T-cell (primary cell): ENCODE results near the gene MAN1C1. TPM values are rescaled to one million over a fixed set of nuclear protein-coding genes. Genes with fewer than 3 reads are reported as not detected.

ENCODE experiments used
- ATAC-seq, 4 experiments: fragments of 200-7000 bp in 3 of 4; fragments of 150-1000 bp in 1 of 4; cut with Tn5 transposase; replicated peaks in 1 of 4; 1 replicate in 3 of 4; 2 replicates in 1 of 4; pipeline ENCODE4 v1.10.0; 2021; ENCODE audit warnings: moderate library complexity in 3 of 4, mild to moderate bottlenecking in 2 of 4, moderate number of reproducible peaks in 1 of 4
- CTCF ChIA-PET, 2 donors: fragments of 300-600 bp; sonication (Branson Sonifier 250); formaldehyde crosslinking; loops; one replicate each; lab custom pipeline; 2022; ENCODE audit warnings: antibody characterized with exemption in 2 of 2; lab: Charles Lee
- POLR2A ChIA-PET, 2 donors: fragments of 300-600 bp; sonication (Branson Sonifier 250); formaldehyde crosslinking; loops; one replicate each; lab custom pipeline; 2022; ENCODE audit warnings: antibody characterized with exemption in 2 of 2; lab: Charles Lee
- DNase-seq, 35 experiments: peaks; one replicate each; pipeline versions ENCODE4 v3.0.0 to v3.0.0-alpha.2; 2013 to 2023
- H3K27ac ChIP-seq: one replicate; pipeline ENCODE4 v1.5.1; 2013; ENCODE audit warnings: low read length
- H3K27me3 ChIP-seq, 2 experiments: replicated peaks in 1 of 2; 1 replicate in 1 of 2; 2 replicates in 1 of 2; pipeline versions ENCODE4 v1.6.1 to v1.7.0; 2013; ENCODE audit warnings: low read length in 1 of 2, mixed read lengths in 1 of 2; ENCODE audit not compliant: control insufficient read depth in 2 of 2, insufficient read depth in 2 of 2; ENCODE audit errors: extremely low read depth in 1 of 2
- H3K36me3 ChIP-seq, 2 donors: 1 replicate in 1 of 2; 2 replicates in 1 of 2; pipeline versions ENCODE4 v1.6.1 to v1.7.0; 2013; ENCODE audit warnings: low read length in 1 of 2; ENCODE audit not compliant: control insufficient read depth in 2 of 2, insufficient read depth in 1 of 2; ENCODE audit errors: extremely low read depth in 1 of 2
- H3K4me1 ChIP-seq, 2 experiments: 1 replicate in 1 of 2; 2 replicates in 1 of 2; pipeline versions ENCODE4 v1.6.1 to v1.7.0; 2013; ENCODE audit warnings: low read length in 2 of 2, mixed read lengths in 1 of 2; ENCODE audit not compliant: insufficient read depth in 2 of 2, control insufficient read depth in 1 of 2; ENCODE audit errors: extremely low read depth in 1 of 2
- H3K4me3 ChIP-seq, 2 donors: 1 replicate in 1 of 2; 2 replicates in 1 of 2; pipeline versions ENCODE4 v1.5.1 to v1.7.0; 2013; ENCODE audit warnings: mild to moderate bottlenecking in 2 of 2, low read length in 1 of 2, moderate library complexity in 1 of 2; ENCODE audit not compliant: control insufficient read depth in 1 of 2; ENCODE audit errors: extremely low read depth in 1 of 2
- H3K9me3 ChIP-seq: 2 replicates; pipeline ENCODE4 v1.7.0; 2013
- H3K27ac Mint-ChIP-seq, 2 donors: one replicate each; pipeline ENCODE4 v1.8.0; 2020 to 2021; ENCODE audit warnings: mild to moderate bottlenecking in 2 of 2, mixed read lengths in 2 of 2
- H3K27me3 Mint-ChIP-seq, 2 donors: one replicate each; pipeline ENCODE4 v1.8.0; 2021 to 2022; ENCODE audit warnings: mixed read lengths in 2 of 2
- H3K36me3 Mint-ChIP-seq: one replicate; pipeline ENCODE4 v1.8.0; 2021; ENCODE audit warnings: mixed read lengths
- H3K4me1 Mint-ChIP-seq, 3 donors: one replicate each; pipeline ENCODE4 v1.8.0; 2020 to 2022; ENCODE audit warnings: mixed read lengths in 3 of 3, mild to moderate bottlenecking in 1 of 3
- H3K4me3 Mint-ChIP-seq, 3 donors: one replicate each; pipeline ENCODE4 v1.8.0; 2020 to 2022; ENCODE audit warnings: mild to moderate bottlenecking in 3 of 3, mixed read lengths in 3 of 3, moderate library complexity in 3 of 3
- H3K9me3 Mint-ChIP-seq, 3 donors: one replicate each; pipeline ENCODE4 v1.8.0; 2020 to 2022; ENCODE audit warnings: mixed read lengths in 3 of 3
- WGBS: methylation state at CpG from one replicate; pipeline ENCODE4 v1.1.5; 2013; ENCODE audit warnings: missing lambda C conversion rate; ENCODE audit not compliant: insufficient coverage; 5-methylcytosine and 5-hydroxymethylcytosine counted together
- total RNA-seq, 35 experiments: library from RNA in 6 of 35; stranded (reverse) in 6 of 35; fragments of 120-200 nt in 1 of 35; gene quantifications; one replicate each; pipeline versions ENCODE4 v1.2.1 to v1.2.4 and lab custom pipeline; 2013 to 2026

Gene MAN1C1
- total RNA-seq, 5 donors from 2014 or later (not counting 1 experiment from before 2014, with no cell fraction given) = 57.5 to 90.5 (median 65.5) TPM

GRCh38 chr1:25723250-25723880 is 106.8 kb downstream of the MAN1C1 start:
- 88% methylated on average over 1 of the region's 4 CpGs for WGBS
- ATAC-seq (no peak), DNase-seq (no peak)
- ChIA-PET POLR2A (no interaction called here), CTCF (interaction anchor here in 1 of 2 donors (0.5 kb wide), 1 partner anchor 115 kb away, joined by 6 read pairs; no protein-coding TSS in a partner anchor)
- H3K36me3 ChIP-seq = peaks cover 0 to 3% of the 10 kb centered on the region in 2 donors
- no peaks in the 10 kb centered on the region for H3K27me3 ChIP-seq
- H3K27me3 Mint-ChIP-seq = peaks cover 0 to 1% of the 10 kb centered on the region in 2 donors
- no peak overlapping the region for H3K4me3 ChIP-seq
- peaks cover 77 to 82% (median 82%) of the 10 kb centered on the region in 3 donors for H3K4me1 Mint-ChIP-seq
- peak overlapping the region; percentile 2 to 23 for H3K27ac Mint-ChIP-seq
- no peak overlapping the region for H3K27ac ChIP-seq
- H3K4me1 ChIP-seq = peaks cover 30 to 33% of the 10 kb centered on the region in 2 experiments
- H3K36me3 Mint-ChIP-seq = peaks cover 27% of the 10 kb centered on the region
- H3K9me3 ChIP-seq = no peaks in the 10 kb centered on the region
- H3K4me3 Mint-ChIP-seq = peak overlapping the region in 1 of 3 donors; percentile 12
- H3K9me3 Mint-ChIP-seq = no peaks in the 10 kb centered on the region

GRCh38 chr1:25724201-25724600 is 107.6 kb downstream of the MAN1C1 start:
- CTCF ChIA-PET = no interaction called here
- Histone ChIP-seq H3K9me3 (no peaks in the 10 kb centered on the region), H3K4me3 (no peak overlapping the region), H3K4me1 (peaks cover 30 to 33% of the 10 kb centered on the region in 2 experiments), H3K36me3 (peaks cover 0 to 5% of the 10 kb centered on the region in 2 donors), H3K27me3 (peaks cover 0 to 5% of the 10 kb centered on the region in 2 experiments), H3K27ac (no peak overlapping the region)
- Mint-ChIP-seq H3K27me3 (peaks cover 0 to 1% of the 10 kb centered on the region in 2 donors), H3K36me3 (peaks cover 27% of the 10 kb centered on the region), H3K27ac (peak overlapping the region in 1 of 2 donors; percentile 44), H3K4me1 (peaks cover 78 to 86% (median 85%) of the 10 kb centered on the region in 3 donors), H3K9me3 (no peaks in the 10 kb centered on the region), H3K4me3 (no peak overlapping the region)
- no peak for DNase-seq
- POLR2A ChIA-PET = no interaction called here
- WGBS = 87% methylated on average over 7 of the region's 7 CpGs
- no peak for ATAC-seq

DNA sequence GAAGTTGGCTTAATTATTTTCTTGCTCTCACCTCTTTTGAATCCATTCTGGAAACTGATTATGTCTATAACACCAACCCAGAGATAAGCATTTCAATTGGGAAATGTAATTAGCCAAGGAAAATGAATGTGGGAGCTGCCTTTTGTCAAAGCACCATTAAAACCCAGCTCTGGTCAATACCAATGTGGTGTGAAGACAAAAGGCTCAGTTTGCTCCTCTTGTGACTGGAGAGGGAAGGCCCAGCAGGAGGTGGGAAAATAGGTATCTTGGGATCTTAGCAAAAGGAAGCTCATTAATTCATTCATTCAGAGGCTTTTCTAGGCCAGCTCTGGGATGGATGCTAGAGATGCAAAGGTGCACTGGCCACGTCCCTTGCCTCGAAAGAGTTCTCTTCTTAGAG is 108.4 kb downstream of the MAN1C1 start:
- no peak overlapping the region for H3K27ac ChIP-seq
- H3K4me1 Mint-ChIP-seq = peaks cover 84 to 92% (median 89%) of the 10 kb centered on the region in 3 donors
- ChIA-PET POLR2A (no interaction called here), CTCF (no interaction called here)
- peaks cover 0 to 5% of the 10 kb centered on the region in 2 donors for H3K36me3 ChIP-seq
- H3K36me3 Mint-ChIP-seq = peaks cover 28% of the 10 kb centered on the region
- no peak for DNase-seq
- peak overlapping the region in 1 of 2 donors; percentile 12 for H3K27ac Mint-ChIP-seq
- H3K4me3 Mint-ChIP-seq = peak overlapping the region in 1 of 3 donors; percentile 12
- H3K9me3 ChIP-seq = no peaks in the 10 kb centered on the region
- peaks cover 0 to 1% of the 10 kb centered on the region in 2 donors for H3K27me3 Mint-ChIP-seq
- no peak overlapping the region for H3K4me3 ChIP-seq
- peaks cover 34 to 38% of the 10 kb centered on the region in 2 experiments for H3K4me1 ChIP-seq
- 100% methylated on average over 1 of the region's 2 CpGs for WGBS
- H3K9me3 Mint-ChIP-seq = no peaks in the 10 kb centered on the region
- ATAC-seq = no peak
- H3K27me3 ChIP-seq = peaks cover 0 to 7% of the 10 kb centered on the region in 2 experiments

DNA sequence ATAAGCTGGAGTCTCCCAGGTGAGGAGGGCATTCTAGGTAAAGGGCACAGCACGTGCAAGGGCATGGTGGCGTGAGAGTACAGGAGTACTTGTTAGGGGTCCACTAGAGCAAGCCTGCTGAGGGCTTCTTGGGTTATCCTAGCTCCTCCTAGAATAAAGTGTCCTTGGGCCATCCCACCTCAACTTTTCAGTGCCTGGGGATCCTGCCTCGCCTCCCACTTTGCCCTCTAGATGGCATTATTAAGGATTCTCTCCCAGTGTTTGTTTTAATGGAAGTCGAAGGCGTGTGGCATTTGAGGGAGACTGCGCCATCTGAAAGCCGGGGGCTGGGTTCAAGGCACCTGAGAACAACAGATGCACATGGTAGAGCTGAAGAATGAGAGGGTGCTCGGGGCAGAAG is 108.9 kb downstream of the MAN1C1 start:
- ChIA-PET CTCF (no interaction called here), POLR2A (no interaction called here)
- H3K27ac Mint-ChIP-seq = no peak overlapping the region
- Histone ChIP-seq H3K4me1 (peaks cover 39 to 43% of the 10 kb centered on the region in 2 experiments), H3K9me3 (no peaks in the 10 kb centered on the region), H3K27ac (no peak overlapping the region), H3K36me3 (peaks cover 0 to 5% of the 10 kb centered on the region in 2 donors), H3K4me3 (no peak overlapping the region), H3K27me3 (peaks cover 0 to 7% of the 10 kb centered on the region in 2 experiments)
- H3K4me3 Mint-ChIP-seq = peak overlapping the region in 1 of 3 donors; percentile 12
- H3K27me3 Mint-ChIP-seq = peaks cover 0 to 1% of the 10 kb centered on the region in 2 donors
- peaks cover 27% of the 10 kb centered on the region for H3K36me3 Mint-ChIP-seq
- H3K4me1 Mint-ChIP-seq = peaks cover 88 to 95% (median 92%) of the 10 kb centered on the region in 3 donors
- no peak for DNase-seq
- 94% methylated on average over 5 of the region's 8 CpGs for WGBS
- ATAC-seq = no peak
- H3K9me3 Mint-ChIP-seq = no peaks in the 10 kb centered on the region

DNA sequence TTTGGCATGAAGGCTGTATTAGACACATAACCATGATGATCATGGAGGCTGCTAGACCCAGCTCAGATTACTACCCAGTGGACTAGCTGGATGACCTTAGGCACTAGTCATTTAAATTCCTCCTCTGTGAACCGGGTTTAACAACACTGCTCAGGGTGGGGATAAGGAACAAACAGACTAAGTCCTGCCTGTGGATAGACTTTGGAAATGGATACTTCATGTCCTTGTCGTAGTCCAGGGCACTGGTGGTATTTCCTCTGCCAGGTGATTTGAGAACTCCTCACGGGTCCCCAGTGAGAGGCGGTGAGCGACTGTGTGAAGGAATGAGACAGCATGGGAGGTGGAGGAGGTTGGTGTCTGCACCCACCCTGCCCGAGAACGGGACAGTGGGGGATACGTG is 110.5 kb downstream of the MAN1C1 start:
- no peak for ATAC-seq
- Histone ChIP-seq H3K27me3 (peaks cover 0 to 10% of the 10 kb centered on the region in 2 experiments), H3K27ac (no peak overlapping the region), H3K9me3 (no peaks in the 10 kb centered on the region), H3K36me3 (peaks cover 2 to 5% of the 10 kb centered on the region in 2 donors), H3K4me1 (peaks cover 37 to 59% of the 10 kb centered on the region in 2 experiments), H3K4me3 (no peak overlapping the region)
- H3K4me3 Mint-ChIP-seq = peak overlapping the region in 1 of 3 donors; percentile 53
- CTCF ChIA-PET = no interaction called here
- H3K36me3 Mint-ChIP-seq = peaks cover 23% of the 10 kb centered on the region
- peak overlapping the region in 1 of 2 donors; percentile 53 for H3K27ac Mint-ChIP-seq
- H3K4me1 Mint-ChIP-seq = peaks cover 89 to 94% (median 93%) of the 10 kb centered on the region in 3 donors
- no peaks in the 10 kb centered on the region for H3K9me3 Mint-ChIP-seq
- peaks cover 0 to 1% of the 10 kb centered on the region in 2 donors for H3K27me3 Mint-ChIP-seq
- POLR2A ChIA-PET = no interaction called here
- 94% methylated on average over 3 of the region's 8 CpGs for WGBS
- no peak for DNase-seq

- CTCF ChIA-PET = no interaction called here
- H3K36me3 Mint-ChIP-seq = peaks cover 19% of the 10 kb centered on the region
Measured at GRCh38 chr1:25727635-25728286, 111.2 kb downstream of the MAN1C1 start.

More at GRCh38 chr1:25727635-25728286, 111.2 kb downstream of the MAN1C1 start:
- no peaks in the 10 kb centered on the region for H3K9me3 Mint-ChIP-seq
- H3K4me1 Mint-ChIP-seq = peaks cover 87 to 91% (median 90%) of the 10 kb centered on the region in 3 donors
- no peaks in the 10 kb centered on the region for H3K9me3 ChIP-seq
- peaks cover 0 to 12% of the 10 kb centered on the region in 2 experiments for H3K27me3 ChIP-seq
- peak overlapping the region in 1 of 3 donors; percentile 25 for H3K4me3 Mint-ChIP-seq
- no peak overlapping the region for H3K4me3 ChIP-seq
- ATAC-seq (peak in 2 of 4 experiments; percentile 18 to 21), DNase-seq (no peak)
- H3K36me3 ChIP-seq = peaks cover 2 to 5% of the 10 kb centered on the region in 2 donors
- no peak overlapping the region for H3K27ac ChIP-seq
- 81% methylated on average over 11 of the region's 12 CpGs for WGBS
- H3K4me1 ChIP-seq = peaks cover 32 to 66% of the 10 kb centered on the region in 2 experiments
- H3K27me3 Mint-ChIP-seq = peaks cover 0 to 1% of the 10 kb centered on the region in 2 donors
- H3K27ac Mint-ChIP-seq = peak overlapping the region in 1 of 2 donors; percentile 25
- POLR2A ChIA-PET = no interaction called here
